Stimulated activated CD4-positive, alpha-beta T cell treated with anti-CD3 and anti-CD28 coated beads, Interleukin-2, amount 100 ng/mL, for 4 hours (primary cell): Measurements from ENCODE around the gene ABHD6.
"Not testable (repeated sequence)": the region's sequence is repeated elsewhere in the genome, so short reads cannot be mapped to it uniquely, and the experiment has no call there.

Experiments
- DNase-seq: peaks from one replicate; pipeline ENCODE4 v3.0.0-alpha.2; 2020; ENCODE audit warnings: low read depth

Gene ABHD6

DNA sequence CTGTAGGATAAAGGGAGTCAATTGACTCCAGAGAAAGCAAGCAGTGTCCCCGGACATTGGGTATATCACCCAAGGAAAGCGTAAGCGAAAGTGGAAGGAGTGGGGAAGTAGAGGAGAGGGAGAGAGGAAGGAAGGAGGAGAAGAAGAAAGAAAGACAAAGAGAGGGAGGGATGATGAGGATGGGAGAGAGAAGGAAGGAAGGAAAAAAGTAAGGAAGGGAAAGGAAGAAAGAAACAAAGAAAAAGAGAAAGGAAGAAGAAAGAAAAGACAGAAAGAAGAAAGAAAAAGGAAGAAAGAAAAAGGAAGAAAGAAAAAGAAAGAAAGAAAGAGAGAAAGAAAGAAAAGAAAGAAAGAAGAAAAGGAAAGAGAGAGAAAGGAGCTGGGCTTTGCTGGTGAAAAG lies 27.7 kb upstream of the ABHD6 start:
- no peak for DNase-seq

GRCh38 chr3:58210761-58211460 lies 26.7 kb upstream of the ABHD6 start, which contains the start of gene DNASE1L3:
TSS of gene DNASE1L3 (minus strand) at chr3:58210972. CDS start at chr3:58210906, 66 bp downstream.
- no peak for DNase-seq

DNA sequence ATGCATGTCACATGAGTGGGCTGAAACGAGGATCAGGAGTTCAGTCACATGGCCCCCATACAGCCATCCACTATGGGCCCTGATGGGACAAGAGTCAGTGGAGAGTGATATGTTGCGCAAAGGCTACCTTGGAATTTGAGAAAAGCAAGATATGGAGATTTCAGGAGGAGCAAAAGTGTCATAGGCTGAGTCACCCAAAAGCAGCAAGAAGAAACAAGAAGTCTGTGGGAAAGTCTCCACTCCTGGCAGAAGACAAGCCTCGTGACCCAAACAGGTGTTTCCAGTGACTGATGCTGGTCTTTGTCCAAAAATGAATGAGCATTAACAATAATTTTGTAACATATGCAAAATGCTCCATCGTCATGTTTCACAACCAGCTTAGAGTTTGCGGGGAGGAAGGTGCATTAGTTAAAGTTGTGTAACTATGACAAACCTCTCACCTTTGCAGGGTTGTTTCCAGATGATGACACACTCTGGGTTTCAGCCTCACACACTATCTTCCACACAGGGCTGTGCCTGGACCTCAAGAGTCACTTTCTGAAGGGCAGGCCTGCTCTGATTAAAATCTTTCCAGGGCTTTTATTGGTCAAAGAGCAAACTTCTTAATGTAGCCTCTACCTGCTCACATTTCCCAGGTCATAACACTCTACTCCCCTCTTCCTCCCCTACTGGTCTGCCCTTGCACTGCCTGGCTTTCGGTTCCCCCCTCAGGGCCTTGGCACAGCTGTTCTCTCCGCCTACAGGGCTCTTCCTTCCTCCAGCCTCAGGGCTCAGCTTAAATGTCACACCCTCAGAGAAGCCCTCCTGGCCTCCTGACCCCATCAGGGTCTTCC lies 22.9 kb upstream of the ABHD6 start:
- no peak for DNase-seq

- no peak for DNase-seq
Observed at GRCh38 chr3:58215317-58216025, 22.1 kb upstream of the ABHD6 start.

DNA sequence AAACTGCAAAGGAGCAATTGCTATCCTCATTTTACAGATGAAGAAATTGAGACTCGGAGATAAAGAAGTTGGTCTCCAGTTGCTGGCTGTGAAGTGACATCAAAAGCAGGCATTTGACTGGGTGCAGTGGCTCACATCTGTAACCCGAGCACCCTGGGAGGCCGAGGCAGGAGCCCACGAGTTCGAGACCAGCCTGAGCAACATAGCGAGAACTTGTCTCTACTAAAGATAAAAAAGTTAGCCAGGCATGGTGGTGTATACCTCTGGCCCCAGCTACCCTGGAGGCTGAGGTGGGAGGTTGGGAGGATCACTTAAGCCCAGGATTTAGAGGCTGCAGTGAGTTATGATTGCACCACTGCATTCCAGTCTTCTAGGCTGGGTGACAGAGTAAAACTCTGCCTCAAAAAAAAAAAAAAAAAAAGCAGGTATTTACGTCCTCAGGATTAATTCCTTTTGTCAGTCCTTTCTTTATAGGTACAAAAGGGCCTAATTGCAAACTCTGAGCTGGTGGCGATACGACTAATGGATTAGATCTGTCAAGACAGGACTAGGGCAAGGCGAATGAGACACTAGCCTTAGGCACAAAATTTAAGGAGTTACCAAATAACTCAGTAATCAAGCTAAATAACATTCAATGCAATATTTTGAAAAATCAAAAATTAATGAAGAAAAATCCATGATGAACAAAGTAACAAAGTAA lies 20.9 kb upstream of the ABHD6 start:
- DNase-seq: no peak

GRCh38 chr3:58217209-58217811 lies 20.3 kb upstream of the ABHD6 start:
- peak; percentile 28 for DNase-seq

- DNase-seq: no peak
Observed at GRCh38 chr3:58218904-58219303, 18.7 kb upstream of the ABHD6 start.

- DNase-seq: no peak
Observed at GRCh38 chr3:58222161-58222724, 15.3 kb upstream of the ABHD6 start.

DNA sequence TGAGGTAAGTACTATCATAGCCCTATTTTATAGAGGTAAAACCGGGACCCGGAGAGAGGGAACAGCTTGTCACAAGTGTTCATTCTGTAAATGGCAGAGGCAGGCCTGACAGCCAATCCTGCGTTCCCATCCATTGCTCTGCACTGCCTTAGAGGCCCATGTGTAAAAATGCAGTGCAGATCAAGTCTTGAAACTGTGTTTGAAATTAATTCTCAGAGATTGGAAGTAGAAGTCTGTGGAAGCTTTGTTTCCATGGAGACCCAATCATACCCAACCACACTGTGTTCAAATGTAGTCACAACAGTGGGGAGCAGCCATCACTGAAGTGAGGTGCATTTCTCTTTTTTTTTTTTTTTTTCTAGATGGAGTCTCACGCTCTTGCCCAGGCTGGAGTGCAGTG lies 13.7 kb upstream of the ABHD6 start:
- DNase-seq: no peak

- DNase-seq: not testable (repeated sequence)
Observed at GRCh38 chr3:58227933-58228332, 9.7 kb upstream of the ABHD6 start.

- DNase-seq: no peak
Observed at GRCh38 chr3:58230876-58231552, 6.6 kb upstream of the ABHD6 start.

DNA sequence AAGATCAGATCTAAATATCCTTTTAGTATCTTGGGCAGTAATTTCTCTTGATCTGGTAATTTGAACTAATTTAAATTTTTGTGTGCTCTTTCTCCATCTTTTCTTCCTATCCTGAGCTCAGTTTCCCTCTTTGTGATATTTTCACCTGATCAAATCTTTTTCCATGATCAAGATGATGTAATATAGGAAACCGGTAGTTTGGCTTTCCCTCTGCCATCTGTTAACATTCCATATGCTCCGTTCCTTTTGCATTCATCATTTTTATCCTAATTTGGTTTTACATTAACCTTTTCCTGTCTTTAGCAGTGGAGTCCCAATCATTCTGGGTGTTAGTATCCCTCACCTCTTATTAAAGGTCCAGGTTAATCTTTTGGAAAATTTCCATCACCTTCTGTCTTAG lies 5.9 kb upstream of the ABHD6 start:
- DNase-seq: no peak

DNA sequence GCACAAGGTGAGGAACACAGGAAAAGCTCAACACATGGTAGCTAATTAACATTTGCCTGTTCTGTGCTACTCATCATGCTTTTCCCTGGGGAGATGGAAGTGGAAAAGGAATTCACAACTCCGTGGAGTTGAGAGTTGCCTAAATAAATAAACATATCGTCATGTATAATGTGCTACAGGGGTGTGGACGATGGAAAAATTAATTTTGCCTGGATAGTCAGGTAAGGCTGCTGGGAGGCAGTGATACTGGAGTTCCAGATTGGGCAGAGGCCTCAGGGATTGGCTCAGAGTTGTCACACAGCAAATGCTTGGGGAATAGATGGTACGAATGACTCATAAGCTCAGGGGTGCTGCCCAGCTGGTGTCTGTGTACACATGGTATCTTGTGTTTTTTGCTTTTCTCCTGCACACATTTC lies 3.1 kb upstream of the ABHD6 start:
- DNase-seq: no peak

- no peak for DNase-seq
Observed at GRCh38 chr3:58235970-58236369, 1.6 kb upstream of the ABHD6 start.

- no peak for DNase-seq
Observed at GRCh38 chr3:58236527-58237237, 910 bp upstream of the ABHD6 start.

- peak; percentile 23 for DNase-seq
Observed at GRCh38 chr3:58237941-58238681, 519 bp downstream of the ABHD6 start.

DNA sequence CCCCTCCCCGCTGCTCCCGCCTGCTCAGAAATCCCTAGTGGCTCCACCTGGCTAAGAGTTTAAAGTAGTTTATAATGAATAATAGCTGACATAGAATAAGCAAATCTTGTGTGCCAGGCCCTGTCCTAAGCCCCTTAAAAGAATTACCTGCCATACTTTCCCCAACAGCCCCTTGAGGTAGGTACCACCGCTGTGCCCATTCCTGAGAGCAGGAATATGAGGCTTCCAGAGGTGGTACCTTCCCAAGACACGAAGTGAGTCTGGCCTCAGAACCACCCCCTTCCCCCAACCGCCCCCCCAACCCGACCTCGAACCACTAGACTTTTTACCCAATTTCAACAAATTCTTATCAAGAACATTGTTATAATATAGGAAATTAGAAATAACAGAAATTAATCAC lies 1.2 kb downstream of the ABHD6 start:
- DNase-seq: no peak

- no peak for DNase-seq
Observed at GRCh38 chr3:58241306-58242044, 3.9 kb downstream of the ABHD6 start.

- no peak for DNase-seq
Observed at GRCh38 chr3:58242340-58242739, 4.7 kb downstream of the ABHD6 start.
